Measurements from ENCODE around the gene TNNC1.

TNNC1 gene

GRCh38 chr3:52437326-52438103 is 16.3 kb downstream of the TNNC1 start:
- DNase-seq (ENCODE audit: low read depth): no peak
- H3K4me3 ChIP-seq (replicated peaks; ENCODE audit: low read depth, low read length): no peak overlapping the region
- TF ChIP-seq CTCF (IDR thresholded peaks at IDR 0.05; ENCODE audit: low read length, missing control alignments): no peak

GRCh38 chr3:52436500-52437149 is 17.2 kb downstream of the TNNC1 start:
- DNase-seq (ENCODE audit: low read depth): peak; percentile 85
- no peak for TF ChIP-seq CTCF (IDR thresholded peaks at IDR 0.05; ENCODE audit: low read length, missing control alignments)
- no peak overlapping the region for H3K4me3 ChIP-seq (replicated peaks; ENCODE audit: low read depth, low read length)

DNA sequence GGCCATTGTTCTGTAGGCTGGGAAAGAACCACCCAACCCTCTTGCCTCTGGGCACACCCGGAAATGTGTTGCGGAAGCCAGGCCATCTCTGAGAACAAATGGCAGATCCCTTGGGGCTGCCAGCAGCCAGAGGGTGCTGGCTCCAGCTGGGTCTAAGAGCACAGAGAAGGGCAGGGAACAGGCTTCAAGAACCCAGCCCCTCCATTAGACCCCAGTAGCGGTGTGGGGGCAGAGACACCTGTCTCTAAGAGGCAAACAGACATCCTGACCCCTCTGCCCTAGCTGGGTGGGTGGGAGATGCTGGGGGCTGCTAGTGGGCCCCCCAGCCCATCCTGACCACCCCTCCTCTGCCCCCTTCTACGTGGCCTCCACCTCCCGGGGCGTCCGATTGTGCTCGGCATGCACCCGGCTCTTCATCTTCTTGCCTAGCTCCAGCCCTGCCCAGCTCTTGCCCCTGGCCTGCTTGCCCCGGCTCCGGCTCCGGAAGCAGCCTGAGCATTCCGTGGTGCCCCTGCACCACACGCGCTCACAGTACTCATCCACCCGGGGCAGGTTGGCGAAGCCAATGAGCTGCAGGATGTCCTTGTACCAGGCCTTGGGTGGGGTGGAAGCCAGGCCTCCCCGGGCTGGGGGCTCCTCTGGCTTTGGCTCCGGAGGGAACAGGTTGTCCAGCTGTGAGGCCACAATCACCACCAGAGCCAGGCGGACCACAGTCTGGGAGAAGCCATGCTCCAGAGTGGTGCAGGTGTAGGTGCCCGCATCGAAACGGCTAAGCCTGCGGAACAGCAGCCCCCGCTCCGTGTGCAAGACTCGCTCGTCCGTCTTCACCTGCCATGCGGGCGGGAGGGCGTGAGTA is 18.4 kb downstream of the TNNC1 start:
- no peak for DNase-seq (ENCODE audit: low read depth)
- H3K4me3 ChIP-seq (replicated peaks; ENCODE audit: low read depth, low read length): no peak overlapping the region
- no peak for TF ChIP-seq CTCF (IDR thresholded peaks at IDR 0.05; ENCODE audit: low read length, missing control alignments)

- no peak for TF ChIP-seq CTCF (IDR thresholded peaks at IDR 0.05; ENCODE audit: low read length, missing control alignments)
- H3K4me3 ChIP-seq (replicated peaks; ENCODE audit: low read depth, low read length): no peak overlapping the region
- DNase-seq (ENCODE audit: low read depth): no peak
Measured at GRCh38 chr3:52434491-52435115, 19.2 kb downstream of the TNNC1 start.

DNA sequence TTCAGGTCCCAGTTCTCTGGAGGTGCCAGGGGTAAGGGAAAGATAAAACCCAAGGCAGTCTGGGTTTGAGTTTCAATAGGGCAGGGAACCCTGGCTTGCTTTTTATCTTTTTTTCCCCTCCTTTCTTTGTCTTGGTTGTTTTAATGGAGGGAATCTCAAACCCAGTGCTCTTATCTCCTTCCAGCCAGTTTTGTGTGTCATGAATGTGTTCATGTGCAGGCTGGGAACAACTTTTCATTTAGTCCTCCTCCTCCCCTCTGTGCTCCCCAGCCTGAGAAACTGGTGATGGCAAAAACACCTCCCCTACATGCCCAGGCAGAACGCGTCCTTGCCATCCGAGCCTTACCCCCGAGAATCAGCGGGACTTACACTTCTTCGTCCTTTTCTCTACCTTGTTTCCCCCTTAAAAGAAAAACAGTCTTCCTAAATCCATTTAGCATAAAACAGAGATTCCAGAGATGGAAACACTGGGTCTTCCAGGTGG is 19.8 kb downstream of the TNNC1 start:
- TF ChIP-seq CTCF (IDR thresholded peaks at IDR 0.05; ENCODE audit: low read length, missing control alignments): no peak
- DNase-seq (ENCODE audit: low read depth): no peak

DNA sequence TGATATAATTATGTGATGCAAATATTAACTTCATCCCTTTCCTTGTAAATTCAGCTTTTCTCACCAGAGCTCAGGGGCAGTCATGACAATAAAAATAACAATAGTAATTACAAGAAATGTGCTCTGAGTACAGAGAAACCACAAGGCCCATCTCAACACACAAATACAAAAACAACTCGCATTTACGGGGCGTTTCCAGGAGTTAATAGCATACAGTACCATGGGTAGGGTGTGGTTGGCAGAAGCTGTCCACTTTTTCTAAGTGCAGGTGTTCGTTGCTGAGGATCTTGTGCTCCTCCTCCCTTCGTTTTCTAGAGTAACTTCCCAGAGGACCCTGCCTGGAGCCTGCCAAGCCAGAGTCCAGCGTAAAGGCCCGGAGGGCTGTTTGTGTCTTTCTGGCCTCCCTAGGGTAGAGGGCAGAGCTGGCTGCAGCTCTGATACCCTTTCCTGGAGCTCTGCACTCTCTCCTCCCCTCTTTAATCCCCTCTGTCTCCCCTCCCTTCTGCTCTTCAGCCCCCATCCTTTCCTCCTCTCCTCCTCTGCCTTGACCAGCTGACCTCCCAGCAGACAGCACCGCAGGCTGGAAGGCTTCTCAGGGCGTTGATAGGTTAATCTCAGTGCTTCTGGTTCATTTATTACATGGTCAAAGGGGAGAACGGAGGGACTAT is 20.4 kb downstream of the TNNC1 start:
- no peak for TF ChIP-seq CTCF (IDR thresholded peaks at IDR 0.05; ENCODE audit: low read length, missing control alignments)
- H3K4me3 ChIP-seq (replicated peaks; ENCODE audit: low read depth, low read length): no peak overlapping the region
- no peak for DNase-seq (ENCODE audit: low read depth)

More for the DNA sequence above, 19.8 kb downstream of the TNNC1 start:
- H3K4me3 ChIP-seq (replicated peaks; ENCODE audit: low read depth, low read length): no peak overlapping the region
